Testis (tissue), 3 donors: ENCODE data around the gene HDAC9. TPM values are rescaled to one million over a fixed set of nuclear protein-coding genes. Genes with fewer than 3 reads are reported as not detected.

Experiments
- DNase-seq: peaks from one replicate; pipeline ENCODE4 v3.0.0-alpha.2; 2019
- H3K27ac ChIP-seq, 2 donors: fragments of 200-600 bp; sonication (generic); one replicate each; pipeline ENCODE4 v1.5.1; 2019
- H3K27me3 ChIP-seq: fragments of 200-600 bp; sonication (generic); one replicate; pipeline ENCODE4 v1.5.1; 2019
- H3K36me3 ChIP-seq: fragments of 200-600 bp; sonication (generic); one replicate; pipeline ENCODE4 v1.5.1; 2017; ENCODE audit warnings: low read depth; ENCODE audit errors: missing control alignments
- H3K4me1 ChIP-seq: fragments of 200-600 bp; sonication (generic); one replicate; pipeline ENCODE4 v1.5.1; 2019
- H3K4me3 ChIP-seq, 2 donors: fragments of 200-600 bp; sonication (generic); one replicate each; pipeline ENCODE4 v1.5.1; 2017 to 2019
- H3K9me3 ChIP-seq: fragments of 200-600 bp; sonication (generic); one replicate; pipeline ENCODE4 v1.5.1; 2017
- POLR2A ChIP-seq: fragments of 450-650 bp; IDR thresholded peaks from one replicate; pipeline ENCODE4 v1.6.1; 2017; ENCODE audit warnings: antibody characterized with exemption, mild to moderate bottlenecking, moderate library complexity
- WGBS, 2 donors: methylation state at CpG; one replicate each; pipeline ENCODE4 v1.1.5; 2018; 5-methylcytosine and 5-hydroxymethylcytosine counted together
- intact Hi-C: fragments of 100-400 bp; cut with DNase I; formaldehyde crosslinking; loops from one replicate; pipeline ENCODE4 v1.15.1; 2023; ENCODE audit warnings: low total_unique reads
- polyA plus RNA-seq: library from polyadenylated mRNA; stranded (reverse); fragments of 350-450 nt; fragmentation: Illumina TruSeq; extraction: RNeasy Lipid Tissue Mini Kit (QIAGEN cat#74804); gene quantifications from one replicate; pipeline ENCODE4 v1.2.3, GENCODE V29; 2014; ENCODE audit warnings: low read depth, low replicate concordance; ENCODE audit not compliant: insufficient read depth
- total RNA-seq, 2 donors: library from RNA; depleted of rRNA; stranded (reverse); fragments of >200 nt; gene quantifications; one replicate each; pipeline ENCODE4 v1.2.3, GENCODE V29; 2016
- TF ChIP-seq, protein P1 (sequence below), 3 experiments: fragments of 450-650 bp in 2 of 3; fragments of 200-600 bp in 1 of 3; sonication (generic) in 1 of 3; IDR thresholded peaks; one replicate each; pipeline ENCODE4 v1.5.1; 2016 to 2019; ENCODE audit warnings: antibody characterized with exemption in 3 of 3, mild to moderate bottlenecking in 2 of 3, moderate library complexity in 1 of 3

The HDAC9 gene
- total and polyA plus RNA-seq, 3 donors from 2014 or later = 30.6 to 35.5 (median 35.4) TPM

DNA sequence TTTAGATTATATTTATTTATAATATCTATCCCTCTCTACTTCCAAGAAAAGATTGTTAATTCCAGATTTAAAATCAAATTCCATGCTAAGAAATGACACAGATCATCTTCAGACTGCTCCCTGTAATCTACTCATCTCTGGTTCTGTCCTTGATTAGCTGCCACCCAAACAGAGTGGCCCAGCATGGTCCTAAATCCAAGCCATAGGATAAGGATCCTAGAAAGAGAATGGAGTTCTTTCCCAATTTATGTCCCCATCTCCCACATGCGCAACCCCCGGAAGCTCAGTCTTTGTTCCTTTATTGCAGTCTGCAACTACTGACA, 23.4 kb upstream of the HDAC9 start:
- intact Hi-C loops = no loop called here
- TF ChIP-seq POLR2A = no peak
- peaks cover 10% of the 10 kb centered on the region for H3K4me1 ChIP-seq

DNA sequence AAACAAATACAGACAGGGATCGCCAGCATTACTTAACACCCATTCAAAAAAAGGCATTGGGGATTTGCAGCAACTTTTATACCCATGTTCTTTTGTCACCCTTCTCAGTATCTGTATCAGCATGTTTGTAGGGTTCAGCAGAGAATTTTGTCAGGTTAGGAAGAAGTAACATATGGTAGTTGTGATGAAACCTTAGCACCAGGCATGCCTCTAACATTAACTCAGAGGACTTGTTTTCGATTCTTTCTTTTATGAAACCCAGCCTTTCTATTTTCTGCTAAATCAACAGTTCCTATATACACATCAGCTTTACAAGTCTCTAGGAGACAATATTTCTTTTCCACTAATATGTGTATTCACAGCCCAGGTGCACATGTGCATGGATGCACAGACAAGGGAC, 22.4 kb upstream of the HDAC9 start:
- WGBS, 2 donors = 95 to 96% methylated on average over 2 of the region's 2 CpGs
- no peak overlapping the region for H3K27ac ChIP-seq
- intact Hi-C loops = no loop called here
- no peak for DNase-seq
- TF ChIP-seq POLR2A = no peak
- TF ChIP-seq, protein P1, sequence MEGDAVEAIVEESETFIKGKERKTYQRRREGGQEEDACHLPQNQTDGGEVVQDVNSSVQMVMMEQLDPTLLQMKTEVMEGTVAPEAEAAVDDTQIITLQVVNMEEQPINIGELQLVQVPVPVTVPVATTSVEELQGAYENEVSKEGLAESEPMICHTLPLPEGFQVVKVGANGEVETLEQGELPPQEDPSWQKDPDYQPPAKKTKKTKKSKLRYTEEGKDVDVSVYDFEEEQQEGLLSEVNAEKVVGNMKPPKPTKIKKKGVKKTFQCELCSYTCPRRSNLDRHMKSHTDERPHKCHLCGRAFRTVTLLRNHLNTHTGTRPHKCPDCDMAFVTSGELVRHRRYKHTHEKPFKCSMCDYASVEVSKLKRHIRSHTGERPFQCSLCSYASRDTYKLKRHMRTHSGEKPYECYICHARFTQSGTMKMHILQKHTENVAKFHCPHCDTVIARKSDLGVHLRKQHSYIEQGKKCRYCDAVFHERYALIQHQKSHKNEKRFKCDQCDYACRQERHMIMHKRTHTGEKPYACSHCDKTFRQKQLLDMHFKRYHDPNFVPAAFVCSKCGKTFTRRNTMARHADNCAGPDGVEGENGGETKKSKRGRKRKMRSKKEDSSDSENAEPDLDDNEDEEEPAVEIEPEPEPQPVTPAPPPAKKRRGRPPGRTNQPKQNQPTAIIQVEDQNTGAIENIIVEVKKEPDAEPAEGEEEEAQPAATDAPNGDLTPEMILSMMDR (IDR thresholded peaks at IDR 0.05) = no peak
- no peaks in the 10 kb centered on the region for H3K27me3 ChIP-seq
- H3K4me3 ChIP-seq = no peak overlapping the region
- H3K36me3 ChIP-seq = no peaks in the 10 kb centered on the region
- H3K9me3 ChIP-seq = no peaks in the 10 kb centered on the region
- peaks cover 10% of the 10 kb centered on the region for H3K4me1 ChIP-seq

More for the DNA sequence above, 23.4 kb upstream of the HDAC9 start:
- Histone ChIP-seq H3K27me3 (no peaks in the 10 kb centered on the region), H3K36me3 (no peaks in the 10 kb centered on the region), H3K27ac (no peak overlapping the region), H3K9me3 (no peaks in the 10 kb centered on the region), H3K4me3 (no peak overlapping the region)
- 94 to 96% methylated on average over 2 of the region's 2 CpGs for WGBS, 2 donors
- DNase-seq = no peak

DNA sequence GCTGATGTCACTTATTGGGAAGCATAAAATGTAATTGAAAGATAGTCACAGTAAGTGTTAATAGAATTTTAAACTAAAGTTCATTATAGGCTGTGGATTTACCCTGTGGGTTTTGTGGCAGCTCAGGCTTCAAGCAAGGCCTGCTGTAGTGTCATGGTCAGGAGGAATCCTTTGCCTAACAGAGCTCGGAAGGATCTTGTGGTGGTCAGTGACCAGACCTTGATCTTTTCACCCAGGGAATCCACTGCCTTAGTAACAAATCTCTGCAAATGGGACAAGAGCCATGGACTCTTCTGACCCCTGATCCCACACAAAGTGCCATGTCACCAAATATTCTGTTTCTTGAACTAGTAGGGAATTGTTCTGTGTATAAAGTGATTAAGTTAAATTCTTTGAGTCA, 20.6 kb upstream of the HDAC9 start:
- no peak overlapping the region for H3K4me3 ChIP-seq
- intact Hi-C loops = no loop called here
- DNase-seq = no peak

DNA sequence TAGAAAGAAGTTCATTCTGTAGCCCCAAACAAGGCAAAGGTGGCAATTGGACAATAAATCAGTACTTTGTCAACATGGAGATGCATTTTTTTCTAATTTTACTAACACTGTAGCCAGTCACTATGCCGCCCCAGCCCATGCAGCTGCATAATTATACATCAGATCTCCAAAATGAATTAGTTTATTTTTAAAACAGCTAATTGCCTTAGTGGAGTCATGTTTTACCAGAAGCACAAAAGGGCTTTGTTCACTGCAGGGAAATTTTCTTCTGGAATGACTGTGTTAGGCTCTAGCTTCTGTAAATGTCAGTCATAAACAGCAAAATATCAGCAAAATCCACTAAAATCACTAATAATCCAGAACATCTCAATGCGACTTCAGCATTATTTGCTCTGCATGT, 20.1 kb upstream of the HDAC9 start:
- no peak overlapping the region for H3K27ac ChIP-seq
- WGBS, 2 donors = 58 to 71% methylated on average over 2 of the region's 2 CpGs
- H3K27me3 ChIP-seq = no peaks in the 10 kb centered on the region

More for the DNA sequence above, 20.6 kb upstream of the HDAC9 start:
- Histone ChIP-seq H3K9me3 (no peaks in the 10 kb centered on the region), H3K27me3 (no peaks in the 10 kb centered on the region), H3K4me1 (peaks cover 19% of the 10 kb centered on the region), H3K27ac (no peak overlapping the region), H3K36me3 (no peaks in the 10 kb centered on the region)
- TF ChIP-seq POLR2A = no peak
- TF ChIP-seq, protein P1 (IDR thresholded peaks at IDR 0.05) = no peak
- 26 to 33% methylated on average over 1 of the region's 1 CpG for WGBS, 2 donors

DNA sequence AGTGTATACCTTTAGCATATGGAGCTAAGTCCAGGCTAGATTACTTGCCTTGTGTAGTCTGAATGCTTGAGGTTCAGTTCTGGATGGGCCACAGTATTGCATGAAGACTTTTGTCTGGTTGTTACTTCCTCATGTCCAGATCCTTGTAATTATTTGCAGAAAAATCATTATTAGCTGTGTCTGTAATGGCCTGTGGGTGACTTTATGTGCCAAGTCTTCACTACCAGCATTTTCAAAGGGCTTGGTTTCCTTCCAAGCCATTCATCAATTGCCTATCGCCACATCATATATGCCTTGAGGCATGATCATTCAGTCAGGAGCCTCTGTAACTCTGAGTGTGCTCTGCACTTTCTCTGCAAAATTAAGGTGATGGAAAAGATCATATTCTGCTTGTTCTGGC, 13.8 kb upstream of the HDAC9 start:
- WGBS, 2 donors = 97 to 100% methylated on average over 1 of the region's 1 CpG
- Histone ChIP-seq H3K9me3 (no peaks in the 10 kb centered on the region), H3K27ac (no peak overlapping the region), H3K36me3 (no peaks in the 10 kb centered on the region), H3K4me3 (no peak overlapping the region), H3K4me1 (peaks cover 13% of the 10 kb centered on the region), H3K27me3 (no peaks in the 10 kb centered on the region)
- intact Hi-C loops = no loop called here
- DNase-seq = no peak
- no peak for TF ChIP-seq POLR2A
- TF ChIP-seq, protein P1 (IDR thresholded peaks at IDR 0.05) = no peak

More for the DNA sequence above, 20.1 kb upstream of the HDAC9 start:
- H3K4me1 ChIP-seq = peaks cover 23% of the 10 kb centered on the region
- no peaks in the 10 kb centered on the region for H3K9me3 ChIP-seq
- H3K36me3 ChIP-seq = no peaks in the 10 kb centered on the region
- TF ChIP-seq POLR2A = no peak
- TF ChIP-seq, protein P1 (IDR thresholded peaks at IDR 0.05) = no peak
- intact Hi-C loops = no loop called here
- H3K4me3 ChIP-seq = no peak overlapping the region
- no peak for DNase-seq
